CD14-positive monocyte (primary cell): ENCODE results near the gene LENG1. TPM values are rescaled to one million over a fixed set of nuclear protein-coding genes. Genes with fewer than 3 reads are reported as not detected.

ENCODE experiments used
- DNase-seq, 3 donors: peaks; one replicate each; pipeline ENCODE4 v3.0.0-alpha.2; 2011 to 2022
- H2AFZ ChIP-seq: 2 replicates; pipeline ENCODE4 v1.6.0; 2012; ENCODE audit warnings: mild to moderate bottlenecking, low read depth, low read length, inconsistent platforms; ENCODE audit not compliant: insufficient read depth, poor library complexity, severe bottlenecking
- H3K27ac ChIP-seq, 2 donors: 1 replicate in 1 of 2; 2 replicates in 1 of 2; pipeline ENCODE4 v1.5.1; 2012 to 2013; ENCODE audit warnings: low read length in 2 of 2, control low read depth in 1 of 2, inconsistent platforms in 1 of 2, low read depth in 1 of 2, mild to moderate bottlenecking in 1 of 2
- H3K27me3 ChIP-seq, 2 donors: one replicate each; pipeline versions ENCODE4 v1.6.0 to v1.6.1; 2011 to 2013; ENCODE audit warnings: low read length in 2 of 2; ENCODE audit not compliant: control insufficient read depth in 2 of 2, insufficient read depth in 2 of 2
- H3K36me3 ChIP-seq, 2 donors: replicated peaks in 1 of 2; 1 replicate in 1 of 2; 2 replicates in 1 of 2; pipeline versions ENCODE4 v1.5.1 to v1.6.1; 2012 to 2013; ENCODE audit warnings: low read length in 2 of 2, control low read depth in 1 of 2, inconsistent platforms in 1 of 2, mild to moderate bottlenecking in 1 of 2; ENCODE audit not compliant: insufficient read depth in 2 of 2, control insufficient read depth in 1 of 2
- H3K4me1 ChIP-seq, 2 donors: 1 replicate in 1 of 2; 2 replicates in 1 of 2; pipeline versions ENCODE4 v1.5.1 to v1.6.1; 2012 to 2013; ENCODE audit warnings: low read length in 2 of 2, control low read depth in 1 of 2, inconsistent platforms in 1 of 2, mild to moderate bottlenecking in 1 of 2, moderate library complexity in 1 of 2; ENCODE audit not compliant: insufficient read depth in 2 of 2, control insufficient read depth in 1 of 2
- H3K4me2 ChIP-seq: replicated peaks from 2 replicates; pipeline ENCODE3; 2012; ENCODE audit warnings: low read length, moderate library complexity, mild to moderate bottlenecking; ENCODE audit not compliant: poor library complexity, severe bottlenecking; ENCODE audit errors: extremely low read depth
- H3K4me3 ChIP-seq, 3 experiments: fragments of 200-600 bp in 1 of 3; sonication (generic) in 1 of 3; replicated peaks in 1 of 3; 1 replicate in 2 of 3; 2 replicates in 1 of 3; pipeline ENCODE4 v1.5.1; 2011 to 2013; ENCODE audit warnings: low read length in 3 of 3, mild to moderate bottlenecking in 3 of 3, control low read depth in 2 of 3, low read depth in 2 of 3, inconsistent platforms in 1 of 3, moderate library complexity in 1 of 3
- H3K79me2 ChIP-seq: 2 replicates; pipeline ENCODE4 v1.6.0; 2012; ENCODE audit warnings: mild to moderate bottlenecking, control low read depth, inconsistent platforms, low read length, moderate library complexity; ENCODE audit not compliant: insufficient read depth
- H3K9ac ChIP-seq: 2 replicates; pipeline ENCODE4 v1.6.0; 2017; ENCODE audit warnings: low read length, mild to moderate bottlenecking; ENCODE audit not compliant: insufficient read depth, poor library complexity, severe bottlenecking
- H3K9me3 ChIP-seq, 2 donors: replicated peaks in 1 of 2; 1 replicate in 1 of 2; 2 replicates in 1 of 2; pipeline versions ENCODE4 v1.5.1 to v1.6.1; 2012 to 2013; ENCODE audit warnings: low read length in 2 of 2, control low read depth in 1 of 2; ENCODE audit not compliant: control insufficient read depth in 1 of 2, insufficient read depth in 1 of 2
- H4K20me1 ChIP-seq: 2 replicates; pipeline ENCODE4 v1.6.0; 2012; ENCODE audit warnings: mild to moderate bottlenecking, low read length, control low read depth, moderate library complexity; ENCODE audit not compliant: insufficient read depth
- H3K27ac Mint-ChIP-seq, 7 donors: one replicate each; pipeline ENCODE4 v1.8.0; 2020; ENCODE audit warnings: mild to moderate bottlenecking in 7 of 7, mixed read lengths in 7 of 7, moderate library complexity in 6 of 7, inconsistent platforms in 2 of 7
- H3K27me3 Mint-ChIP-seq, 3 donors: one replicate each; pipeline ENCODE4 v1.8.0; 2021 to 2022; ENCODE audit warnings: low read depth in 3 of 3, mild to moderate bottlenecking in 3 of 3, mixed read lengths in 3 of 3, moderate library complexity in 3 of 3, inconsistent platforms in 1 of 3
- H3K36me3 Mint-ChIP-seq, 2 donors: one replicate each; pipeline ENCODE4 v1.8.0; 2020; ENCODE audit warnings: mixed read lengths in 2 of 2, inconsistent platforms in 1 of 2, mild to moderate bottlenecking in 1 of 2
- H3K4me1 Mint-ChIP-seq: one replicate; pipeline ENCODE4 v1.8.0; 2020; ENCODE audit warnings: mild to moderate bottlenecking, mixed read lengths
- H3K4me3 Mint-ChIP-seq, 2 donors: one replicate each; pipeline ENCODE4 v1.8.0; 2020; ENCODE audit warnings: mild to moderate bottlenecking in 2 of 2, mixed read lengths in 2 of 2, moderate library complexity in 1 of 2
- H3K9me3 Mint-ChIP-seq, 7 donors: one replicate each; pipeline ENCODE4 v1.8.0; 2020 to 2022; ENCODE audit warnings: mixed read lengths in 7 of 7, mild to moderate bottlenecking in 6 of 7, moderate library complexity in 6 of 7, inconsistent platforms in 2 of 7
- WGBS: methylation state at CpG from one replicate; pipeline ENCODE4 v1.1.5; 2013; ENCODE audit warnings: missing lambda C conversion rate; ENCODE audit not compliant: insufficient coverage; 5-methylcytosine and 5-hydroxymethylcytosine counted together
- intact Hi-C, 2 donors: fragments of 100-400 bp; cut with micrococcal nuclease; formaldehyde crosslinking; loops; one replicate each; pipeline versions ENCODE4 v1.15.0 to v1.15.1; 2023
- polyA plus RNA-seq, 3 donors: library from polyadenylated mRNA; depleted of rRNA in 1 of 3; unstranded in 2 of 3; stranded (reverse) in 1 of 3; fragments of 300-500 nt in 2 of 3; fragments of >200 nt in 1 of 3; fragmentation: Illumina TruSeq in 2 of 3; gene quantifications; 1 replicate in 2 of 3; 2 replicates in 1 of 3; pipeline ENCODE4 v1.2.3, GENCODE V29; 2012 to 2021
- TF ChIP-seq, protein P1 (sequence below): fragments of 200-600 bp; IDR thresholded peaks from one replicate; pipeline ENCODE4 v1.8.0; 2022; ENCODE audit warnings: antibody characterized with exemption, mild to moderate bottlenecking

Gene LENG1
- polyA plus RNA-seq, 3 donors, result 3.4 to 5.4 (median 4.2) TPM

DNA sequence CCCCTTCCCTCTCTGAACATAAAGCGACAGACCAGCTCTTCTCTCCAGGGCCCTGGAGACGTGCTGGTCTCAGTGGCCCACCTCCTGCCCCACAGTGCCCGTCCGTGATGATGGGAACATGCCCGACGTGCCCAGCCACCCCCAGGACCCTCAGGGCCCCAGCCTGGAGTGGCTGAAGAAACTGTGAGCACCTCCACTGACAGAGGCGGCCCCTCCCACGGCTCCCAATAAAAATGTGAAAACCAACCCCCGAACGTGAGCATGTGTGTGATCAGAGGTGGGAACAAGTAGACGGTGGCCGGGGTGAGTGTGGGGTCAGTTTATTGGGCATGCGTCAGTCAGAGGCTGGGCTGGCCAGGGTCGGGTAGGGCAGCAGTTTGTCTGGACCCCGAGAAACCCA, 52.8 kb downstream of the LENG1 start:
- peaks cover 65% of the 10 kb centered on the region for H3K79me2 ChIP-seq
- Mint-ChIP-seq H3K36me3 (peaks cover 57 to 68% of the 10 kb centered on the region in 2 donors), H3K4me3 (no peak overlapping the region), H3K27me3 (no peaks in the 10 kb centered on the region), H3K4me1 (peaks cover 12% of the 10 kb centered on the region), H3K9me3 (peaks cover 0 to 2% (median 0%) of the 10 kb centered on the region in 7 donors), H3K27ac (no peak overlapping the region)
- TF ChIP-seq, protein P1, sequence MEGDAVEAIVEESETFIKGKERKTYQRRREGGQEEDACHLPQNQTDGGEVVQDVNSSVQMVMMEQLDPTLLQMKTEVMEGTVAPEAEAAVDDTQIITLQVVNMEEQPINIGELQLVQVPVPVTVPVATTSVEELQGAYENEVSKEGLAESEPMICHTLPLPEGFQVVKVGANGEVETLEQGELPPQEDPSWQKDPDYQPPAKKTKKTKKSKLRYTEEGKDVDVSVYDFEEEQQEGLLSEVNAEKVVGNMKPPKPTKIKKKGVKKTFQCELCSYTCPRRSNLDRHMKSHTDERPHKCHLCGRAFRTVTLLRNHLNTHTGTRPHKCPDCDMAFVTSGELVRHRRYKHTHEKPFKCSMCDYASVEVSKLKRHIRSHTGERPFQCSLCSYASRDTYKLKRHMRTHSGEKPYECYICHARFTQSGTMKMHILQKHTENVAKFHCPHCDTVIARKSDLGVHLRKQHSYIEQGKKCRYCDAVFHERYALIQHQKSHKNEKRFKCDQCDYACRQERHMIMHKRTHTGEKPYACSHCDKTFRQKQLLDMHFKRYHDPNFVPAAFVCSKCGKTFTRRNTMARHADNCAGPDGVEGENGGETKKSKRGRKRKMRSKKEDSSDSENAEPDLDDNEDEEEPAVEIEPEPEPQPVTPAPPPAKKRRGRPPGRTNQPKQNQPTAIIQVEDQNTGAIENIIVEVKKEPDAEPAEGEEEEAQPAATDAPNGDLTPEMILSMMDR, result no peak
- intact Hi-C loops, result no loop called here
- H3K4me3 ChIP-seq, result no peak overlapping the region
- no peak overlapping the region for H3K4me2 ChIP-seq
- peaks cover 41% of the 10 kb centered on the region for H4K20me1 ChIP-seq
- H3K9ac ChIP-seq, result no peak overlapping the region
- H3K27ac ChIP-seq, result no peak overlapping the region
- 94% methylated on average over 8 of the region's 15 CpGs for WGBS
- no peak overlapping the region for H2AFZ ChIP-seq
- no peaks in the 10 kb centered on the region for H3K9me3 ChIP-seq
- no peak for DNase-seq
- H3K36me3 ChIP-seq, result peaks cover 54 to 60% of the 10 kb centered on the region in 2 donors
- H3K27me3 ChIP-seq, result no peaks in the 10 kb centered on the region
- peaks cover 16 to 19% of the 10 kb centered on the region in 2 donors for H3K4me1 ChIP-seq

DNA sequence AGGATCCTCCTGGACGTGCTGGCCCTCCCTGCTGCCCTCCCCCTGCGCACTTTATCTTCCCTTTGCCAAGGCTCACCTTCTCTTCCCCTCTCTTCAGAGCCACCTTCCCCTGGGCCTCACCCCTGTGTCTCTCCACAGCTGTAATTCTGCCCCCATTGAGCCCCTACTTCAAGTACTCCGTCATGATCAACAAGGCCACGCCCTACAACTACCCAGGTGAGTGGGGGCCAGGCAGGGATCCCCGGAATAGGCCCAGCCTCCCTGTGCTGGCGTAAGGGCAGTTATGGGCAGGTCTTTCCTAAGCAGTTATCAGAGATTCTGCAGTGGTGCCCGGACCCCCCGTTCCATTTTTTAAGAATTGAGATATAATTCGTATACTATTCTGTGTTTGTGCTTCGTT, 53.7 kb downstream of the LENG1 start:
- H3K9ac ChIP-seq, result no peak overlapping the region
- TF ChIP-seq, protein P1, result no peak
- H3K36me3 ChIP-seq, result peaks cover 50 to 55% of the 10 kb centered on the region in 2 donors
- no peak overlapping the region for H2AFZ ChIP-seq
- H3K4me3 ChIP-seq, result no peak overlapping the region
- H3K36me3 Mint-ChIP-seq, result peaks cover 54 to 60% of the 10 kb centered on the region in 2 donors
- peaks cover 25 to 28% of the 10 kb centered on the region in 2 donors for H3K4me1 ChIP-seq
- H3K4me3 Mint-ChIP-seq, result no peak overlapping the region
- peaks cover 0 to 2% (median 0%) of the 10 kb centered on the region in 7 donors for H3K9me3 Mint-ChIP-seq
- H3K4me2 ChIP-seq, result no peak overlapping the region
- peaks cover 71% of the 10 kb centered on the region for H3K79me2 ChIP-seq
- 91% methylated on average over 7 of the region's 10 CpGs for WGBS
- H3K4me1 Mint-ChIP-seq, result peaks cover 20% of the 10 kb centered on the region
- DNase-seq, result no peak
- H3K27ac Mint-ChIP-seq, result peak overlapping the region in 2 of 7 donors; percentile 7 to 19
- no peaks in the 10 kb centered on the region for H3K9me3 ChIP-seq
- H3K27me3 ChIP-seq, result no peaks in the 10 kb centered on the region
- no peak overlapping the region for H3K27ac ChIP-seq
- intact Hi-C loops, result no loop called here
- H3K27me3 Mint-ChIP-seq, result no peaks in the 10 kb centered on the region
- H4K20me1 ChIP-seq, result peaks cover 38% of the 10 kb centered on the region

Other genes starting within 250 kb of the LENG1 start
- under 1 TPM in 1 of 3 donors, not detected in 2; 0.05 TPM for gene CACNG8, start 196.8 kb downstream of the LENG1 start, polyA plus RNA-seq
- gene CACNG6, start 168.1 kb downstream of the LENG1 start, polyA plus RNA-seq, result under 1 TPM in 2 of 3 donors, not detected in 1; 0.08 to 0.18 TPM
- 100 to 1,000 TPM in 2 of 3 donors, 1 to 10 TPM in 1; 3.7 to 172 (median 137) TPM for gene VSTM1, start 95.8 kb downstream of the LENG1 start, polyA plus RNA-seq
- 1 to 10 TPM in 1 of 3 donors, under 1 TPM in 1, not detected in 1; 0.89 to 1.2 TPM for gene TARM1, start 78.4 kb downstream of the LENG1 start, polyA plus RNA-seq
- gene OSCAR, start 58.9 kb downstream of the LENG1 start, polyA plus RNA-seq, result 100 to 1,000 TPM in 2 of 3 donors, 10 to 100 TPM in 1; 81.4 to 270 (median 126) TPM
- gene NDUFA3, start 56.9 kb downstream of the LENG1 start, polyA plus RNA-seq, result 100 to 1,000 TPM in 2 of 3 donors, 10 to 100 TPM in 1; 46.4 to 396 (median 333) TPM
- 10 to 100 TPM in 1 of 3 donors, 1 to 10 TPM in 2; 7.0 to 11.5 (median 9.5) TPM for gene TFPT, start 44.1 kb downstream of the LENG1 start, polyA plus RNA-seq
- 10 to 100 TPM; 34.4 to 51.8 (median 37.6) TPM for gene PRPF31, start 44.0 kb downstream of the LENG1 start, polyA plus RNA-seq
- 10 to 100 TPM in 1 of 3 donors, 1 to 10 TPM in 2; 3.0 to 22.5 (median 4.2) TPM for gene CNOT3, start 22.0 kb downstream of the LENG1 start, polyA plus RNA-seq
- 1 to 10 TPM; 1.5 to 2.5 (median 2.1) TPM for gene TMC4, start 13.4 kb upstream of the LENG1 start, polyA plus RNA-seq
- 100 to 1,000 TPM in 2 of 3 donors, 10 to 100 TPM in 1; 84.0 to 115 (median 111) TPM for gene MBOAT7, start 29.9 kb upstream of the LENG1 start, polyA plus RNA-seq
- 100 to 1,000 TPM in 2 of 3 donors, 10 to 100 TPM in 1; 59.3 to 125 (median 109) TPM for gene TSEN34, start 31.6 kb upstream of the LENG1 start, polyA plus RNA-seq
- gene RPS9, start 41.1 kb upstream of the LENG1 start, polyA plus RNA-seq, result 1,000 to 10,000 TPM in 1 of 3 donors, 100 to 1,000 TPM in 2; 756 to 4,259 (median 983) TPM
- 100 to 1,000 TPM in 2 of 3 donors, 10 to 100 TPM in 1; 62.9 to 455 (median 104) TPM for gene LILRB3, start 63.3 kb upstream of the LENG1 start, polyA plus RNA-seq
- gene LILRA6, start 83.1 kb upstream of the LENG1 start, polyA plus RNA-seq, result 100 to 1,000 TPM in 2 of 3 donors, 10 to 100 TPM in 1; 65.7 to 150 (median 143) TPM
- 1 to 10 TPM in 1 of 3 donors, under 1 TPM in 2; 0.14 to 1.1 (median 0.17) TPM for gene LILRB5, start 97.6 kb upstream of the LENG1 start, polyA plus RNA-seq
- 100 to 1,000 TPM; 111 to 574 (median 172) TPM for gene LILRB2, start 121.4 kb upstream of the LENG1 start, polyA plus RNA-seq
- gene LILRA5, start 153.4 kb upstream of the LENG1 start, polyA plus RNA-seq, result 100 to 1,000 TPM; 348 to 580 (median 516) TPM
- 1 to 10 TPM in 2 of 3 donors, under 1 TPM in 1; 0.07 to 3.4 (median 2.2) TPM for gene LILRA4, start 179.4 kb upstream of the LENG1 start, polyA plus RNA-seq
- 100 to 1,000 TPM in 1 of 3 donors, 10 to 100 TPM in 2; 48.0 to 202 (median 73.8) TPM for gene LAIR1, start 205.2 kb upstream of the LENG1 start, polyA plus RNA-seq